ENCODE results near the gene TMOD2.
"Not testable (repeated sequence)": the region's sequence is repeated elsewhere in the genome, so short reads cannot be mapped to it uniquely, and the experiment has no call there.

TMOD2 gene

GRCh38 chr15:51775967-51776816 is 24.8 kb downstream of the TMOD2 start:
- DNase-seq: peak; percentile 80

GRCh38 chr15:51776952-51777569 is 25.7 kb downstream of the TMOD2 start:
- DNase-seq: peak; percentile 94

DNA sequence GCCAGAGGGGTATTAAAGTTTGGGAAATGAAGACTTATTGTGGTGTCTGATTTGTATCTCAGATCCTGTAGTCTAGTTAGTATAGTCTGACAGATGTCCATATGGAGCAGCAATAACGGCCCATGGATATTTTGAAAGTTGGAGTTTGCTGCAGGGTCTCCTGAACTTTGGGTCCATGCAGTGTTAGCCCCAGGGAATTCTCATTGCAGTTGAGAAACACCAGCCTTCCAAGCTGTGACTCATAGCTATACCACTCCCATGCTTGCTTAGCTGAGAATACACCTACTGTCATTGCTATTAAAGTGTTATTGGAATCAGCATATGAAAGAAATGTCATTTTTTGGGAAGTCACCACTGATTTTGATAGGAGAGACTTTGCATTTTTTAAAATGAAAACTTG is 29.2 kb downstream of the TMOD2 start:
- DNase-seq: no peak

- no peak for DNase-seq
These were observed 30.1 kb downstream of the TMOD2 start for GRCh38 chr15:51781506-51781905.

GRCh38 chr15:51782357-51782896 is 31.0 kb downstream of the TMOD2 start:
- DNase-seq: peak; percentile 60

- DNase-seq: no peak
These were observed 32.6 kb downstream of the TMOD2 start for GRCh38 chr15:51783967-51784366.

DNA sequence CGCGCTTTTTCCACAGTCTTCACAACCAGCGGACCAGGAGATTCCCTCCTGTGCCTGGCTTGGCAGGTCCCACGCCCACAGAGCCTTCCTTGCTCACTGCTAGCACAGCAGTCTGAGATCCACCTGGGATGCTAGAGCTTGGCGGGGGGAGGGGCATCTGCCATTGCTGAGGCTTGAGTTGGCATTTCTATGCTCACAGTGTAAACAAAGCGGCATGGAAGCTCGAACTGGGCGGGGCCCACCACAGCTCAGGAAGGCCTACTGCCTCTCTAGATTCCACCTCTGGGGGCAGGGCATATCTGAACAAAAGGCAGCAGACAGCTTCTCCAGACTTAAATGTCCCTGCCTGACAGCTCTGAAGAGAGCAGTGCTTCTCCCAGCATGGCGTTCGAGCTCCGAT is 35.7 kb downstream of the TMOD2 start:
- DNase-seq: not testable (repeated sequence)

DNA sequence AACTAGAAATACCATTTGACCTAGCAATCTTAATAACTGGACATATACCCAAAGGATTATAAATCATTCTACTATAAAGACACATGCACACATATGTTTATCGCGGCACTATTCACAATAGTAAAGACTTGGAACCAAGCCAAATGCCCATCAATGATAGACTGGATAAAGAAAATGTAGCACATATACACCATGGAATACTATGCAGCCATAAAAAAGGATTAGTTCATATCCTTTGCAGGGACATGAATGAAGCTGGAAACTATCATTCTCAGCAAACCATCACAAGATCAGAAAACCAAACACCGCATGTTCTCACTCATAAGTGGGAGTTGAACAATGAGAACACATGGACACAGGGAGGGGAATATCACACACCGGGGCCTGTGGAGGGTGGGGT is 41.1 kb downstream of the TMOD2 start:
- not testable (repeated sequence) for DNase-seq

- DNase-seq: peak; percentile 26
These were observed 42.3 kb downstream of the TMOD2 start for GRCh38 chr15:51793521-51794305.

DNA sequence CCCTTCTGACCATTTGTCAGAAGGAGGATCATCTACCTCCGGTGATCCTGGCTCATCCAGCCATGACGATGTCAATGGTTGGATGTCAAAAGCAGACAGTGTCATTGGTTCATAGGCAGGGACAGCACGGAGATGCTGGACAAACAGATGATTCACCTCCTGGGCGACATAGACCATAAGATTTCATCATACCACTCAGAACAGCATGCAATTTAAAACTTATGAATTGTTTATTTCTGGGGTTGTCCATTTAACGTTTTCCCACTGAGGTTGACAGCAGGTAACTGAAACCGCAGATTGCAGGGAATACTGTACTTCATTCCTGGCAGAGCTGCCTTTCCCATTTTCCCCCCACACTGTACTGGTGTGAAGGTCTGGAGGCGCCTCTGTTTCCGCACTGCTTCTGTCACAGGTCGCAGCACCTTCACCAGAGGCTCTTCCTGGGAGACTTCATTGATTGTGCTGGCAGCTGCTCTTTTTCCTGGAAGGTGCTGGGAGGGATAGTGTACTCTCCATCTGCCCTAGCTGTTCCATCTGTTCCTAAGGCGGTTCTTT is 45.5 kb downstream of the TMOD2 start:
- no peak for DNase-seq

DNA sequence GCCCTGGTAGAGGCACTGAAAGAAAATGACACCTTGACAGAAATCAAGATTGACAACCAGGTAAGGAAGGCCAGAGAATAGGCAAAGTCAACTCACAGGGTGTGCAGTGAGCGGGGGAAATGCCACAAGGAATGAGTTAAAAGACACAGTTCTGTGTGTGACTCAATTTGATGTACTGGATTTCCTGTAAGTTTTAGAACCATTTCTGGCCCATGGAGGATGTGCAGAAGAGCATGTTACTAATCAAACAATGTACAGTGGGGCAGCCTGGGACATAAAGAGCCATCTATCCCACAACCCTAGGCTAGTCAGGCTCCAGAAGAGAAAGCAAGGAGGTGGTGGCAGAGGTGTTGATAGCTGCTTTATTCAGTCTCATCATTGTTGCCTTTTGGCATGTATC is 46.9 kb downstream of the TMOD2 start:
- DNase-seq: no peak

DNA sequence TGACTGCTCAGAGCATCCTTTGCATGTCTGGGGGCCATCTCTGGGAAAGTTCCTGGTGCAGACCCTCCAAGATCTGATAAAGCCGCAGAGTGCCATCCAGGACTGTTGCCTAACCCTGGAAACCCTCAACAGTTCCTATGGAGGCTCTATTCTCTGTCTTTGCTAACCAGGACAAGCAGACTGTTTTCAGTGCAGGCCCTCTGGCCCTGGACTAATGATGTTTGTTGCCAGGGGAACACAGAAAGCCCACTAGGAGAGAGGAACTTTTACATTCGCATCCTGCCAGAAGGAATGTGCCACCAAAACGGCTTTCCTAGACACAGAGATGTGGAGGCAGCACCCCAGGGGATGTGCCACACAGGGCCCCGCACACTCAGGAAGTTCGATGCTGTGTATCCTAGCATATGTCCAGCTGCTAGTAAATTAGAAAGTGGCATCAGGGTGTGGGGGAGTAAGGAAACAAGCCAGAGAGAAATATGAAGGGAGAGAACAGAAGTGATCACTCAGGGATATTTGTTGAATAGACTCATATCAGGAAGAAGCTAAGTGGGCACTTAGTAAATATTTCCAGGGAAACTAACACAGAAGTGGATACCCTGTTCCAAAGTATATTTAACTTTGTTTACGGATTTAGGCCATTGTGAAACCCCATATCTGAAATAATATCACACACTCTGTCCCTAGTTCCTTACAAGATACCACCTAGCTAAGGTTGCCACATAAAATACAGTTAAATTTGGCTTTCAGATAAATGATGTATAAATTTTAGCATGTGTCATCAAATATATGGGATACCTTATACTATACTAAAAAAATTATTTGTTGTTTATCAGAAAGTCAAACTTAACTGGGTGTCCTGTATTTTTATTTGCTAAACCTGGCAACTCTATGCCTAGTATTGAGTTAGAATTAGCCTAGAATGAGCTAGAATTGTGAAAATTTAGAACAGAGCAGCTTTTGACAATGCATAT is 48.2 kb downstream of the TMOD2 start:
- no peak for DNase-seq

DNA sequence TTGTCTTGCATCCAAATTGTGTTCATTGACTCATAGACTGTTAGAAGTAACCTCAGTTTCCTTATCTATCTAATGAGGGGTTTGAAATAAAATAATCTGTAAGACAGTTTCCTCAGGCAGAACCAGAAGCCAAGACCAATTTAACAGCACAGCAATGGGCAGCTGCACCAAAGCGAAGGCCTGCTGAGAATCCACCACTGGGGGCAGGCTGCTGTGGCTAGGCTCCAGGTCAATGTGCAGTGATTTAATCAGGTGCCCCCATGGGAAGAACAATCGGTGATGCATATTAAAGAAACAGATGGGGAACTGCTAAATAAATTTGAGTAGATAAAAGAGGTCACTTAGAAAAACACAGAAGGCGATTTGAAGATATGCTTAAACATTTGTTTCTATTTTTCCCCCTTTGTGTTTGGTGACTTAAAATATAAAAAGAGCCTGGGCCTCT is 50.0 kb downstream of the TMOD2 start:
- DNase-seq: peak; percentile 15

GRCh38 chr15:51802593-51802992 is 51.2 kb downstream of the TMOD2 start:
- DNase-seq: no peak

- DNase-seq: no peak
These were observed 52.6 kb downstream of the TMOD2 start for GRCh38 chr15:51803965-51804364.

DNA sequence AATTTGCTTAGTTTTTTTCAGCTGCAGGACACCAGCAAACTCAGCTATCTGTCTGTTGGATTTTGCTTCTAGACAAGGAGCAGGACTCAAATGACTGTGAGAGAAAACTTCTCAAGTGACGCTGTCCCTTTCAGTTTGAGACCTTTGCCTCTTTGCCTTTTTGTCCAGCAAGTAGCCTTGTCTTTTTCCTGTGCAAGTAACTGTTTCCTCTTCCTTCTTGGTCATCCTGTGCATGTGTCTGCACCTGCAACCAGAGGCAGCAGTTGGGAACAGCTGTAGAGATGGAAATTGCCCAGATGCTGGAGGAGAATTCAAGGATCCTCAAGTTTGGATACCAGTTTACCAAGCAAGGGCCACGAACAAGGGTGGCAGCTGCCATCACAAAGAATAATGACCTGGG is 54.7 kb downstream of the TMOD2 start:
- DNase-seq: no peak

DNA sequence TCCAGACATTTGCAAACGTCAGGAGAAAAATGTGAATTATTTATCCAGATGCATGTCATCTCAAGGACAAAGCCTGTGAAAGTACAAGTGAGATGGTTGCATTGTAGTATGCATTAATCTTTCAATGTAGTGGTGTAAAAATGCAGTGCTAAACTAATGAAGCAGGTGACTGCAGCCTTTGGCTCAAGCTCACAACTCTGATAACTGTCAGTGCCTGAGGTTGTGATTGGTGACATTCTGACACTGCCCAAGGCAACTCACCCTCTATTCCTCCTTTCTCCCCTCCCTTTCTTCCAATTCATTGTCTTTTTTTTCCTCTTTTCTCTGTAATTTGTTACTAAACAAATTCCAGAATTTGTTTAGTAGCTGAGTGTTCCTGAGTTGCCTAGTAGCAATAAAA is 58.1 kb downstream of the TMOD2 start:
- DNase-seq: no peak

DNA sequence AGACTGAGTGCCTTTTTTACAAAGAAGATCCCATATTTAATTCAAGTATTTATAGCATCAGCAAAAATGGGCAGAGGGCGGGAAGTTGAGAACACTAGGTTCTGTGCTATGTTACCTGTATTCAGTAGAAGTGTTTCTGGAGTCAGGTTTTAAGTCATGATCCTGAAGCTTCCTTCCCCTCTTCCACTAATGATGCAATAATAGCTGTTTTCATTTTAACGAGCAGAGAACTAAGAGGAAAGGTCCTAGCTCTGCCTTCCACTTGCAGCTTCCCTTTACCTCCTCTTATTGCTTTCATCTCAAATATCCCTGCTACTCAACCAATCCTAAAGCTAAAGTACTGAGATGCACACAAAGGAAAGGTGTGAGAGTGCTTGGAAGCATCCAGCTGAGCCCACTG is 61.2 kb downstream of the TMOD2 start:
- no peak for DNase-seq

- DNase-seq: no peak
These were observed 63.2 kb downstream of the TMOD2 start for GRCh38 chr15:51814606-51815005.

DNA sequence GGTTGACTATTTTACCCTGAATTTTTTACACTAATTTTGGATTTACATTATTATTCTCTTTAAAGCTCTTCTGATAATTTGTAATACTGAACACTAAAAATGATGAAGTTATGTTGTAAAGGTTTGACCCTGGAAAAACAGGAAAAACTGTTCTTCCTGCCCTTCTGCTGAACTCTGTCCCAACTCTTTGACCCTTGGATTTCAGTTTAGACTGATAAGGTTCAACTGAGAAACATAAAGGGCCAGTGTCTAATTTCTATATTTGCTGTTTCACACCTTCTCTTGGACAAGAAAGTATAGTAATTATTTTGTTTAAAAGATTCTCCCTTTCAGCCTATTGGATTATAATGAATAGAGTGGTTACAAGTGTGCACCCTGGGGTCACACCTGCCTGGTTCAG is 65.2 kb downstream of the TMOD2 start:
- DNase-seq: no peak

DNA sequence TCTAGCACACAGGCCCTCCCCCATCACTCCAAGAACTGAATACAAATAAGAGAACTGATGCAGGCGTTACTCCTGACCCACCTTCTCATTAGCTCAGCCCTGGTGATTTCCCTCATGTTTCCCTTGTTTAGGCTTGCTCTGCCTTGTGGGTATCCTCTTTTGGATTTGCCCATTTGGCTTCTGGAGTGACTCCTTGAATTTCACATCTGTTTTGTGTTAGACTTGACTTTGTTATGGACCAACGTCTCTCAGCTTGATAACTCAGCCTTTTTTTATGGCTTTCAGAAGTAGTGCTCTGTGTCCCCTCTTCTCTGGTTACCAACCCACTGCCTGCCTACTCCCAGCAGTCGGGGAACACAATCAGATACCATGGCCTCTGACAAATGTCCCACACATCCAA is 66.8 kb downstream of the TMOD2 start:
- DNase-seq: no peak

GRCh38 chr15:51825698-51826097 is 74.3 kb downstream of the TMOD2 start:
- DNase-seq: no peak

All from hematopoietic multipotent progenitor cell treated with erythropoietin and hydrocortisone succinate and interleukin-3 and kit ligand, for 6 days (in vitro differentiated cells).